Loucy (cell line): Measurements from ENCODE around the gene ITPRID2.

Experiments
- H2AFZ ChIP-seq: fragments of 200-600 bp; sonication (generic); 2 replicates; pipeline ENCODE4 v1.6.0; 2016; ENCODE audit warnings: antibody characterized with exemption, mild to moderate bottlenecking, low read length, moderate library complexity
- H3F3A ChIP-seq: fragments of 200-600 bp; 2 replicates; pipeline ENCODE4 v1.6.0; 2016; ENCODE audit warnings: antibody characterized with exemption, low read depth, mild to moderate bottlenecking
- H3K27me3 ChIP-seq: fragments of 200-600 bp; sonication (generic); 2 replicates; pipeline ENCODE4 v1.6.1; 2014; ENCODE audit warnings: low read length, mild to moderate bottlenecking; ENCODE audit not compliant: insufficient read depth, poor library complexity, severe bottlenecking
- H3K36me3 ChIP-seq: fragments of 200-600 bp; sonication (generic); 2 replicates; pipeline ENCODE4 v1.6.1; 2016; ENCODE audit warnings: low read length; ENCODE audit not compliant: insufficient read depth
- H3K4me1 ChIP-seq: fragments of 200-600 bp; sonication (generic); 2 replicates; pipeline ENCODE4 v1.5.1; 2014; ENCODE audit warnings: low read length, mild to moderate bottlenecking; ENCODE audit not compliant: insufficient read depth, poor library complexity, severe bottlenecking
- H3K4me2 ChIP-seq: fragments of 200-600 bp; sonication (generic); 2 replicates; pipeline ENCODE4 v1.6.0; 2014; ENCODE audit warnings: antibody characterized with exemption, low read length, low read depth, mild to moderate bottlenecking; ENCODE audit not compliant: poor library complexity, severe bottlenecking
- H3K4me3 ChIP-seq: fragments of 200-600 bp; sonication (generic); 2 replicates; pipeline ENCODE4 v1.5.1; 2014; ENCODE audit warnings: low read length, mild to moderate bottlenecking, mixed read lengths; ENCODE audit not compliant: poor library complexity, severe bottlenecking
- H3K79me2 ChIP-seq: fragments of 200-600 bp; sonication (generic); 2 replicates; pipeline ENCODE4 v1.6.1; 2014; ENCODE audit warnings: low read length; ENCODE audit not compliant: insufficient read depth
- H3K9ac ChIP-seq: fragments of 200-600 bp; sonication (generic); 2 replicates; pipeline ENCODE4 v1.6.0; 2014; ENCODE audit warnings: mild to moderate bottlenecking, low read depth, low read length, moderate library complexity; ENCODE audit not compliant: poor library complexity, severe bottlenecking
- H3K9me2 ChIP-seq: fragments of 200-600 bp; sonication (generic); replicated peaks from 2 replicates; pipeline ENCODE4 v1.6.1; 2016; ENCODE audit warnings: low read depth, low read length, mixed read lengths
- H3K9me3 ChIP-seq: fragments of 200-600 bp; sonication (generic); 2 replicates; pipeline ENCODE4 v1.6.1; 2014; ENCODE audit warnings: mild to moderate bottlenecking, antibody characterized with exemption, low read length, low read depth; ENCODE audit not compliant: insufficient read depth
- H4K20me1 ChIP-seq: fragments of 200-600 bp; sonication (generic); 2 replicates; pipeline ENCODE4 v1.6.0; 2014; ENCODE audit warnings: antibody characterized with exemption, low read length, mild to moderate bottlenecking; ENCODE audit not compliant: insufficient read depth, poor library complexity, severe bottlenecking
- EZH2phosphoT487 ChIP-seq: fragments of 200-600 bp; IDR thresholded peaks from 2 replicates; pipeline ENCODE4 v1.6.1; 2018; ENCODE audit warnings: antibody characterized with exemption, mild to moderate bottlenecking, moderate library complexity, borderline replicate concordance
- TF ChIP-seq, protein P1 (sequence below): fragments of 200-600 bp; sonication (generic); conservative IDR thresholded peaks from 2 replicates; pipeline ENCODE4 v1.5.1; 2014; ENCODE audit warnings: mild to moderate bottlenecking, antibody characterized with exemption, low read length

Gene ITPRID2

DNA sequence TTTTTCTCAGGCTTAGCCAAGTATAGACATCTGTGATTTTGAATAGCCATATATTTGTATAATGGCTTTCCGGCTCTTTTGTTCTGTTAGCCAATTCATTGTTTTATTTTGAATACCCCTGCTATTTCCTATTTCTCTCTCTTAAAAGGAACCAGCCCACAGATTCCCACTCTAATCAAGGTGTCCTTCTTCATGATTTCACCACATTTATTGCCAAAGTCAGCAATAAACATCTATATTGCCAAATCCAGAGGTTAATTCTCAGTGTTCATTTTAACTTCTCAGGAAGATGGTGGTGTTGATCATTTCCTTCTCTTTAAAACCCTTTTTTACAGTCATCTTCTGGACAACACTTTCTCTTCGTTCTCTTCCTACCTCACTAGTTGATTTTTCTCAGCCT is 13.1 kb upstream of the ITPRID2 start:
- Histone ChIP-seq H3K36me3 (no peaks in the 10 kb centered on the region), H3K9me2 (no peaks in the 10 kb centered on the region), H3K9me3 (no peaks in the 10 kb centered on the region), H3K9ac (no peak overlapping the region), H3K27me3 (no peaks in the 10 kb centered on the region), H3K4me1 (peaks cover 16% of the 10 kb centered on the region), H3K4me2 (no peak overlapping the region), H3K79me2 (no peaks in the 10 kb centered on the region), H3K4me3 (no peak overlapping the region), H2AFZ (no peak overlapping the region), H3F3A (no peaks in the 10 kb centered on the region), H4K20me1 (no peaks in the 10 kb centered on the region)
- TF ChIP-seq, protein P1, sequence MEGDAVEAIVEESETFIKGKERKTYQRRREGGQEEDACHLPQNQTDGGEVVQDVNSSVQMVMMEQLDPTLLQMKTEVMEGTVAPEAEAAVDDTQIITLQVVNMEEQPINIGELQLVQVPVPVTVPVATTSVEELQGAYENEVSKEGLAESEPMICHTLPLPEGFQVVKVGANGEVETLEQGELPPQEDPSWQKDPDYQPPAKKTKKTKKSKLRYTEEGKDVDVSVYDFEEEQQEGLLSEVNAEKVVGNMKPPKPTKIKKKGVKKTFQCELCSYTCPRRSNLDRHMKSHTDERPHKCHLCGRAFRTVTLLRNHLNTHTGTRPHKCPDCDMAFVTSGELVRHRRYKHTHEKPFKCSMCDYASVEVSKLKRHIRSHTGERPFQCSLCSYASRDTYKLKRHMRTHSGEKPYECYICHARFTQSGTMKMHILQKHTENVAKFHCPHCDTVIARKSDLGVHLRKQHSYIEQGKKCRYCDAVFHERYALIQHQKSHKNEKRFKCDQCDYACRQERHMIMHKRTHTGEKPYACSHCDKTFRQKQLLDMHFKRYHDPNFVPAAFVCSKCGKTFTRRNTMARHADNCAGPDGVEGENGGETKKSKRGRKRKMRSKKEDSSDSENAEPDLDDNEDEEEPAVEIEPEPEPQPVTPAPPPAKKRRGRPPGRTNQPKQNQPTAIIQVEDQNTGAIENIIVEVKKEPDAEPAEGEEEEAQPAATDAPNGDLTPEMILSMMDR = no peak
- TF ChIP-seq EZH2phosphoT487 = no peak

DNA sequence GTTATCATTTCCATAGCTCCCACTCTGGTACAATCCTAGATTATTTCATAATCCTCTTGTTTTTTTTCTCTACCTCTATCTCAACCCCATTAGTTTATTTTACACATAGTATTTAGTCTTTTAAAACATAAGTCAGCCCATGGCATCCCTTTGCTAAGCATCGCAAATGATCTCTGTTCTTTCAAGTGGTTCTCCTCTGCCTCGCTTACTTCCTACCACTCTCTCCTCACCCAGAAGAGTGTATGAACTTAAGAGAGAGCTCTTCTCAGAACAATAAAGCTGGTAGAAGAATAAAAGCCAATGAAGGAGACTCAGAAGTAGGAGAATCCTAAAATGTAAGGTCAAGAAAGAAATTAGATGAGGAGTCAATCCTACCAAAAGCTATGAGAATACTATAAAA is 12.2 kb upstream of the ITPRID2 start:
- H3F3A ChIP-seq = no peaks in the 10 kb centered on the region
- no peak overlapping the region for H3K4me3 ChIP-seq
- H3K79me2 ChIP-seq = no peaks in the 10 kb centered on the region
- H3K9me3 ChIP-seq = no peaks in the 10 kb centered on the region
- H3K4me2 ChIP-seq = no peak overlapping the region
- TF ChIP-seq, protein P1 = no peak
- TF ChIP-seq EZH2phosphoT487 = no peak
- H3K9ac ChIP-seq = no peak overlapping the region
- H3K4me1 ChIP-seq = peaks cover 16% of the 10 kb centered on the region
- H3K36me3 ChIP-seq = no peaks in the 10 kb centered on the region
- no peaks in the 10 kb centered on the region for H3K9me2 ChIP-seq
- no peaks in the 10 kb centered on the region for H3K27me3 ChIP-seq
- no peaks in the 10 kb centered on the region for H4K20me1 ChIP-seq
- no peak overlapping the region for H2AFZ ChIP-seq

GRCh38 chr2:181882246-181883020 is 9.1 kb upstream of the ITPRID2 start:
- Histone ChIP-seq H3K4me2 (no peak overlapping the region), H3K36me3 (no peaks in the 10 kb centered on the region), H3K27me3 (no peaks in the 10 kb centered on the region), H3K9ac (no peak overlapping the region), H3K4me1 (peaks cover 14% of the 10 kb centered on the region), H3F3A (no peaks in the 10 kb centered on the region), H4K20me1 (no peaks in the 10 kb centered on the region), H3K4me3 (no peak overlapping the region), H3K79me2 (no peaks in the 10 kb centered on the region), H3K9me2 (no peaks in the 10 kb centered on the region), H2AFZ (no peak overlapping the region), H3K9me3 (no peaks in the 10 kb centered on the region)
- TF ChIP-seq, protein P1 = no peak
- no peak for TF ChIP-seq EZH2phosphoT487
